GM12873 (cell line): ENCODE data around the gene LHX6.

Experiments
- CTCF ChIP-seq: IDR thresholded peaks from 2 replicates; pipeline ENCODE4 v1.5.1; 2012; ENCODE audit warnings: low read depth, mild to moderate bottlenecking, moderate library complexity, low read length, control low read depth; ENCODE audit not compliant: insufficient read depth; ENCODE audit errors: missing control alignments

Gene LHX6

GRCh38 chr9:122188369-122188768, 40.4 kb downstream of the LHX6 start:
- no peak for TF ChIP-seq CTCF

GRCh38 chr9:122186777-122187470, 41.8 kb downstream of the LHX6 start:
- TF ChIP-seq CTCF = no peak

- TF ChIP-seq CTCF = no peak
These were observed 42.5 kb downstream of the LHX6 start for GRCh38 chr9:122186301-122186700.

- no peak for TF ChIP-seq CTCF
These were observed 44.2 kb downstream of the LHX6 start for GRCh38 chr9:122184551-122184950.

- TF ChIP-seq CTCF = no peak
These were observed 45.3 kb downstream of the LHX6 start for GRCh38 chr9:122183501-122183900.

GRCh38 chr9:122180633-122181032, 48.1 kb downstream of the LHX6 start:
- no peak for TF ChIP-seq CTCF

- TF ChIP-seq CTCF = no peak
These were observed 49.1 kb downstream of the LHX6 start for GRCh38 chr9:122179690-122180074.
